H9 (cell line): ENCODE data around the gene RUFY2. TPM values are rescaled to one million over a fixed set of nuclear protein-coding genes. Genes with fewer than 3 reads are reported as not detected.

ENCODE experiments used
- DNase-seq: peaks from one replicate; pipeline ENCODE4 v3.0.0-alpha.2; 2017
- H2AFZ ChIP-seq: one replicate; pipeline ENCODE4 v1.6.1; 2013; ENCODE audit warnings: mild to moderate bottlenecking, low read length, control low read depth, moderate library complexity
- H2AK5ac ChIP-seq: 2 replicates; pipeline ENCODE4 v1.6.1; 2013; ENCODE audit warnings: low read length, control low read depth, mixed read lengths; ENCODE audit not compliant: insufficient read length
- H2BK120ac ChIP-seq: one replicate; pipeline ENCODE4 v1.6.1; 2013; ENCODE audit warnings: low read depth, mild to moderate bottlenecking, low read length, control low read depth, inconsistent platforms; ENCODE audit not compliant: poor library complexity, severe bottlenecking
- H2BK12ac ChIP-seq: 2 replicates; pipeline ENCODE4 v1.6.1; 2013; ENCODE audit warnings: low read length, control low read depth, mixed read lengths, low read depth; ENCODE audit not compliant: insufficient read length
- H2BK15ac ChIP-seq: 2 replicates; pipeline ENCODE4 v1.6.1; 2013; ENCODE audit warnings: low read depth, low read length, control low read depth
- H2BK20ac ChIP-seq: one replicate; pipeline ENCODE4 v1.6.1; 2013; ENCODE audit warnings: low read depth, mild to moderate bottlenecking, low read length, control low read depth, inconsistent platforms; ENCODE audit not compliant: poor library complexity, severe bottlenecking
- H2BK5ac ChIP-seq: 2 replicates; pipeline ENCODE4 v1.6.1; 2013; ENCODE audit warnings: low read length, control low read depth, mixed read lengths; ENCODE audit not compliant: insufficient read length
- H3K14ac ChIP-seq: 2 replicates; pipeline ENCODE4 v1.6.1; 2013; ENCODE audit warnings: low read length, control low read depth; ENCODE audit not compliant: insufficient read depth
- H3K18ac ChIP-seq: 2 replicates; pipeline ENCODE4 v1.6.1; 2013; ENCODE audit warnings: low read depth, mild to moderate bottlenecking, mixed read lengths, low read length, control low read depth; ENCODE audit not compliant: insufficient read length
- H3K23ac ChIP-seq: 2 replicates; pipeline ENCODE4 v1.6.1; 2013; ENCODE audit warnings: low read length, control low read depth, mixed read lengths, low read depth; ENCODE audit not compliant: insufficient read length
- H3K23me2 ChIP-seq: 2 replicates; pipeline ENCODE4 v1.6.1; 2013; ENCODE audit warnings: low read depth, mild to moderate bottlenecking, mixed read lengths, low read length, control low read depth; ENCODE audit not compliant: insufficient read length, poor library complexity, severe bottlenecking
- H3K27ac ChIP-seq: 2 replicates; pipeline ENCODE4 v1.5.1; 2013; ENCODE audit warnings: low read length, control low read depth, mixed read lengths, low read depth; ENCODE audit not compliant: insufficient read length
- H3K27me3 ChIP-seq: 2 replicates; pipeline ENCODE4 v1.6.1; 2013; ENCODE audit warnings: low read length, control low read depth, inconsistent platforms; ENCODE audit not compliant: insufficient read depth
- H3K4ac ChIP-seq: 2 replicates; pipeline ENCODE4 v1.6.1; 2013; ENCODE audit warnings: low read depth, mild to moderate bottlenecking, control low read depth, inconsistent platforms, low read length, moderate library complexity
- H3K4me1 ChIP-seq: 2 replicates; pipeline ENCODE4 v1.6.1; 2013; ENCODE audit warnings: low read length, control low read depth, inconsistent platforms; ENCODE audit not compliant: insufficient read depth
- H3K4me2 ChIP-seq: 2 replicates; pipeline ENCODE4 v1.6.1; 2013; ENCODE audit warnings: low read length, control low read depth, mixed read lengths; ENCODE audit not compliant: insufficient read length, insufficient read depth
- H3K56ac ChIP-seq: 2 replicates; pipeline ENCODE4 v1.6.1; 2013; ENCODE audit warnings: low read depth, mild to moderate bottlenecking, mixed read lengths, low read length, control low read depth; ENCODE audit not compliant: insufficient read length
- H3K79me1 ChIP-seq: 2 replicates; pipeline ENCODE4 v1.6.1; 2013; ENCODE audit warnings: low read depth, mild to moderate bottlenecking, moderate library complexity, low read length, control low read depth, inconsistent platforms; ENCODE audit not compliant: insufficient read depth, poor library complexity, severe bottlenecking
- H3K79me2 ChIP-seq: 2 replicates; pipeline ENCODE4 v1.6.1; 2013; ENCODE audit warnings: low read length, control low read depth, inconsistent platforms; ENCODE audit not compliant: insufficient read depth
- H3K9ac ChIP-seq: 2 replicates; pipeline ENCODE4 v1.6.1; 2013; ENCODE audit warnings: low read length, control low read depth, mixed read lengths; ENCODE audit not compliant: insufficient read length; ENCODE audit errors: extremely low read depth
- H3K9me3 ChIP-seq: one replicate; pipeline ENCODE4 v1.6.1; 2013; ENCODE audit warnings: low read depth, low read length, inconsistent platforms; ENCODE audit not compliant: control insufficient read depth
- H3T11ph ChIP-seq: one replicate; pipeline ENCODE4 v1.6.1; 2013; ENCODE audit warnings: mild to moderate bottlenecking, low read length, control low read depth, inconsistent platforms
- H4K20me1 ChIP-seq: one replicate; pipeline ENCODE4 v1.6.1; 2013; ENCODE audit not compliant: control insufficient read depth, insufficient read length, insufficient read depth
- H4K5ac ChIP-seq: 2 replicates; pipeline ENCODE4 v1.6.1; 2013; ENCODE audit warnings: low read depth, mild to moderate bottlenecking, mixed read lengths, low read length, control low read depth; ENCODE audit not compliant: insufficient read length
- H4K8ac ChIP-seq: replicated peaks from 2 replicates; pipeline ENCODE4 v1.6.1; 2013; ENCODE audit warnings: low read length, control low read depth, mixed read lengths, low read depth; ENCODE audit not compliant: insufficient read length
- H4K91ac ChIP-seq: 2 replicates; pipeline ENCODE4 v1.6.1; 2013; ENCODE audit warnings: low read depth, mild to moderate bottlenecking, moderate library complexity, mixed read lengths, low read length, control low read depth; ENCODE audit not compliant: insufficient read length
- H3K27ac Mint-ChIP-seq, 3 experiments: 2 replicates in 2 of 3; 3 replicates in 1 of 3; pipeline ENCODE4 v1.8.0; 2020 to 2021; ENCODE audit warnings: mixed read lengths in 3 of 3, mild to moderate bottlenecking in 1 of 3, moderate library complexity in 1 of 3
- H3K27me3 Mint-ChIP-seq: 2 replicates; pipeline ENCODE4 v1.8.0; 2021; ENCODE audit warnings: low read depth, mild to moderate bottlenecking, moderate library complexity, mixed read lengths
- H3K36me3 Mint-ChIP-seq, 3 experiments: 2 replicates in 2 of 3; 3 replicates in 1 of 3; pipeline ENCODE4 v1.8.0; 2020 to 2021; ENCODE audit warnings: low read depth in 3 of 3, mixed read lengths in 3 of 3; ENCODE audit not compliant: insufficient read depth in 1 of 3
- H3K4me1 Mint-ChIP-seq, 2 experiments: 2 replicates each; pipeline ENCODE4 v1.8.0; 2020; ENCODE audit warnings: mixed read lengths in 2 of 2
- H3K4me3 Mint-ChIP-seq, 2 experiments: 2 replicates in 1 of 2; 3 replicates in 1 of 2; pipeline ENCODE4 v1.8.0; 2020 to 2021; ENCODE audit warnings: mild to moderate bottlenecking in 2 of 2, mixed read lengths in 2 of 2, moderate library complexity in 1 of 2
- H3K9me3 Mint-ChIP-seq, 2 experiments: 2 replicates in 1 of 2; 3 replicates in 1 of 2; pipeline ENCODE4 v1.8.0; 2020; ENCODE audit warnings: mild to moderate bottlenecking in 2 of 2, mixed read lengths in 2 of 2, moderate library complexity in 1 of 2
- whole genome bisulfite sequencing: extraction: QIAGEN DNeasy Blood & Tissue Kit; methylation state at CpG from one replicate; pipeline ENCODE4 v1.1.7; 2013; ENCODE audit warnings: missing lambda C conversion rate, low lambda C conversion rate, mixed read lengths; ENCODE audit not compliant: insufficient read length; ENCODE audit errors: extremely low coverage; 5-methylcytosine and 5-hydroxymethylcytosine counted together
- total RNA-seq: library from RNA; stranded (reverse); gene quantifications from 2 replicates; pipeline ENCODE4 v1.2.1, GENCODE V29; 2021
- TF ChIP-seq, protein P1 (sequence below): fragments of 200-600 bp; sonication (generic); conservative IDR thresholded peaks from 3 replicates; pipeline ENCODE4 v1.8.0; 2021; ENCODE audit warnings: antibody characterized with exemption, mild to moderate bottlenecking

RUFY2 gene
- total RNA-seq, 1 experiment from 2014 or later, result 14.1 TPM

GRCh38 chr10:68434657-68435056 lies 27.6 kb upstream of the RUFY2 start:
- Mint-ChIP-seq H3K4me3 (no peak overlapping the region), H3K9me3 (no peaks in the 10 kb centered on the region), H3K36me3 (peaks cover 31 to 68% (median 59%) of the 10 kb centered on the region in 3 experiments; a peak in 6 of 7 replicates), H3K27ac (peak overlapping the region in 2 of 3 experiments; percentile 17 to 36; a peak in 2 of 7 replicates), H3K27me3 (no peaks in the 10 kb centered on the region), H3K4me1 (no peaks in the 10 kb centered on the region)
- Histone ChIP-seq H4K8ac (no peak overlapping the region), H3K23me2 (no peaks in the 10 kb centered on the region), H4K20me1 (no peaks in the 10 kb centered on the region), H2AFZ (no peak overlapping the region), H3K4ac (no peak overlapping the region), H2BK15ac (no peak overlapping the region), H3K18ac (no peak overlapping the region), H2BK5ac (no peak overlapping the region), H3K79me1 (no peaks in the 10 kb centered on the region), H3K4me1 (no peaks in the 10 kb centered on the region), H2BK120ac (no peak overlapping the region), H3K27ac (no peak overlapping the region), H4K5ac (no peak overlapping the region), H3T11ph (no peak overlapping the region), H3K27me3 (no peaks in the 10 kb centered on the region), H3K9ac (no peak overlapping the region), H2BK12ac (no peak overlapping the region), H3K4me2 (no peak overlapping the region), H3K79me2 (no peaks in the 10 kb centered on the region), H3K14ac (no peak overlapping the region), H3K9me3 (no peaks in the 10 kb centered on the region), H3K56ac (no peak overlapping the region), H3K23ac (no peak overlapping the region), H4K91ac (no peak overlapping the region), H2AK5ac (no peak overlapping the region), H2BK20ac (no peak overlapping the region)
- DNase-seq, result no peak
- WGBS, result no CpG with 5 or more reads among the region's 4 CpGs
- TF ChIP-seq, protein P1, sequence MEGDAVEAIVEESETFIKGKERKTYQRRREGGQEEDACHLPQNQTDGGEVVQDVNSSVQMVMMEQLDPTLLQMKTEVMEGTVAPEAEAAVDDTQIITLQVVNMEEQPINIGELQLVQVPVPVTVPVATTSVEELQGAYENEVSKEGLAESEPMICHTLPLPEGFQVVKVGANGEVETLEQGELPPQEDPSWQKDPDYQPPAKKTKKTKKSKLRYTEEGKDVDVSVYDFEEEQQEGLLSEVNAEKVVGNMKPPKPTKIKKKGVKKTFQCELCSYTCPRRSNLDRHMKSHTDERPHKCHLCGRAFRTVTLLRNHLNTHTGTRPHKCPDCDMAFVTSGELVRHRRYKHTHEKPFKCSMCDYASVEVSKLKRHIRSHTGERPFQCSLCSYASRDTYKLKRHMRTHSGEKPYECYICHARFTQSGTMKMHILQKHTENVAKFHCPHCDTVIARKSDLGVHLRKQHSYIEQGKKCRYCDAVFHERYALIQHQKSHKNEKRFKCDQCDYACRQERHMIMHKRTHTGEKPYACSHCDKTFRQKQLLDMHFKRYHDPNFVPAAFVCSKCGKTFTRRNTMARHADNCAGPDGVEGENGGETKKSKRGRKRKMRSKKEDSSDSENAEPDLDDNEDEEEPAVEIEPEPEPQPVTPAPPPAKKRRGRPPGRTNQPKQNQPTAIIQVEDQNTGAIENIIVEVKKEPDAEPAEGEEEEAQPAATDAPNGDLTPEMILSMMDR, result no peak
